CD4-positive, alpha-beta T cell treated with Interferon gamma for 1 hour (primary cell): ENCODE results near the gene FARS2.
A peak's percentile ranks its signal among the peaks of the same experiment; 100 is the strongest.
"Not testable (repeated sequence)": the region's sequence is repeated elsewhere in the genome, so short reads cannot be mapped to it uniquely, and the experiment has no call there.

ENCODE experiments used
- DNase-seq: peaks from one replicate; pipeline ENCODE4 v3.0.0-alpha.2; 2020

Gene FARS2

GRCh38 chr6:5553767-5554166 is 292.5 kb downstream of the FARS2 start:
- no peak for DNase-seq

GRCh38 chr6:5554226-5554625 is 292.9 kb downstream of the FARS2 start:
- no peak for DNase-seq

GRCh38 chr6:5556011-5556410 is 294.7 kb downstream of the FARS2 start:
- no peak for DNase-seq

- DNase-seq, result no peak
Measured at GRCh38 chr6:5557506-5557905, 296.2 kb downstream of the FARS2 start.

GRCh38 chr6:5559651-5560050 is 298.3 kb downstream of the FARS2 start:
- DNase-seq, result no peak

GRCh38 chr6:5562277-5562676 is 301.0 kb downstream of the FARS2 start:
- DNase-seq, result no peak

- no peak for DNase-seq
Measured at GRCh38 chr6:5563086-5563485, 301.8 kb downstream of the FARS2 start.

GRCh38 chr6:5564746-5565145 is 303.4 kb downstream of the FARS2 start:
- not testable (repeated sequence) for DNase-seq

GRCh38 chr6:5565971-5566370 is 304.7 kb downstream of the FARS2 start:
- no peak for DNase-seq

GRCh38 chr6:5566718-5567117 is 305.4 kb downstream of the FARS2 start:
- DNase-seq, result no peak

GRCh38 chr6:5567352-5567751 is 306.0 kb downstream of the FARS2 start:
- DNase-seq, result no peak

GRCh38 chr6:5567890-5568289 is 306.6 kb downstream of the FARS2 start:
- DNase-seq, result no peak

GRCh38 chr6:5569491-5569890 is 308.2 kb downstream of the FARS2 start:
- no peak for DNase-seq

GRCh38 chr6:5570641-5571040 is 309.3 kb downstream of the FARS2 start:
- no peak for DNase-seq

GRCh38 chr6:5580736-5581581 is 319.6 kb downstream of the FARS2 start:
- DNase-seq, result peak; percentile 13

GRCh38 chr6:5582762-5583161 is 321.4 kb downstream of the FARS2 start:
- no peak for DNase-seq

- DNase-seq, result no peak
Measured at GRCh38 chr6:5583528-5583927, 322.2 kb downstream of the FARS2 start.

GRCh38 chr6:5584078-5584482 is 322.8 kb downstream of the FARS2 start:
- no peak for DNase-seq

GRCh38 chr6:5587648-5588047 is 326.3 kb downstream of the FARS2 start:
- DNase-seq, result no peak

- DNase-seq, result no peak
Measured at GRCh38 chr6:5589422-5590141, 328.3 kb downstream of the FARS2 start.

GRCh38 chr6:5590187-5590586 is 328.9 kb downstream of the FARS2 start:
- DNase-seq, result no peak

GRCh38 chr6:5592886-5593519 is 331.7 kb downstream of the FARS2 start:
- no peak for DNase-seq

- DNase-seq, result no peak
Measured at GRCh38 chr6:5595184-5595583, 333.9 kb downstream of the FARS2 start.

- no peak for DNase-seq
Measured at GRCh38 chr6:5597413-5597812, 336.1 kb downstream of the FARS2 start.
